22Rv1 (cell line): Measurements from ENCODE around the gene GMDS.

Experiments
- H3K27ac ChIP-seq: fragments of 450-650 bp; 2 replicates; pipeline ENCODE4 v1.5.1; 2017
- ZFX ChIP-seq: fragments of 450-650 bp; IDR thresholded peaks from 2 replicates; pipeline ENCODE4 v1.6.1; 2017; ENCODE audit warnings: antibody characterized with exemption, borderline replicate concordance
- TF ChIP-seq, protein P1 (sequence below): fragments of 450-650 bp; IDR thresholded peaks from 2 replicates; pipeline ENCODE4 v1.5.1; 2017; ENCODE audit warnings: mild to moderate bottlenecking

GMDS gene

DNA sequence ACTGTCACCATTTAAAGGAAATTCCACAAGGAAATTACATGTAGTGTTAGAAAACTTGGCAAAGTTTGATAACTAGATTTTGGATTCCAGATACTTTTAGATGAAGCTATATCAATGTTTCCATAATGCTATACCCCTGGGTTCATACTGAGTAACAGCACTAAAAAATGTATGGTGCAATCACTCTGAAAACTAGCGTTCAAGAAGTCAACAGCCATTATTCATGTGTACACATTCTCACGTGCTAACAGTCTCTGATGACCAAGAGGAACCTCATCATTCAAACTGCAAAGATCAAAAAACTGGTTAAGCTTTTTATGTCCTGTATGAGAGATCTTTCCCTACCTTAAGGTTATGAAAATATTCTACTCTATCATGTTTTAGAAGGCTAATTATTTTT lies 197.6 kb downstream of the GMDS start:
- no peak for TF ChIP-seq ZFX
- TF ChIP-seq, protein P1, sequence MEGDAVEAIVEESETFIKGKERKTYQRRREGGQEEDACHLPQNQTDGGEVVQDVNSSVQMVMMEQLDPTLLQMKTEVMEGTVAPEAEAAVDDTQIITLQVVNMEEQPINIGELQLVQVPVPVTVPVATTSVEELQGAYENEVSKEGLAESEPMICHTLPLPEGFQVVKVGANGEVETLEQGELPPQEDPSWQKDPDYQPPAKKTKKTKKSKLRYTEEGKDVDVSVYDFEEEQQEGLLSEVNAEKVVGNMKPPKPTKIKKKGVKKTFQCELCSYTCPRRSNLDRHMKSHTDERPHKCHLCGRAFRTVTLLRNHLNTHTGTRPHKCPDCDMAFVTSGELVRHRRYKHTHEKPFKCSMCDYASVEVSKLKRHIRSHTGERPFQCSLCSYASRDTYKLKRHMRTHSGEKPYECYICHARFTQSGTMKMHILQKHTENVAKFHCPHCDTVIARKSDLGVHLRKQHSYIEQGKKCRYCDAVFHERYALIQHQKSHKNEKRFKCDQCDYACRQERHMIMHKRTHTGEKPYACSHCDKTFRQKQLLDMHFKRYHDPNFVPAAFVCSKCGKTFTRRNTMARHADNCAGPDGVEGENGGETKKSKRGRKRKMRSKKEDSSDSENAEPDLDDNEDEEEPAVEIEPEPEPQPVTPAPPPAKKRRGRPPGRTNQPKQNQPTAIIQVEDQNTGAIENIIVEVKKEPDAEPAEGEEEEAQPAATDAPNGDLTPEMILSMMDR, result no peak
- no peak overlapping the region for H3K27ac ChIP-seq

DNA sequence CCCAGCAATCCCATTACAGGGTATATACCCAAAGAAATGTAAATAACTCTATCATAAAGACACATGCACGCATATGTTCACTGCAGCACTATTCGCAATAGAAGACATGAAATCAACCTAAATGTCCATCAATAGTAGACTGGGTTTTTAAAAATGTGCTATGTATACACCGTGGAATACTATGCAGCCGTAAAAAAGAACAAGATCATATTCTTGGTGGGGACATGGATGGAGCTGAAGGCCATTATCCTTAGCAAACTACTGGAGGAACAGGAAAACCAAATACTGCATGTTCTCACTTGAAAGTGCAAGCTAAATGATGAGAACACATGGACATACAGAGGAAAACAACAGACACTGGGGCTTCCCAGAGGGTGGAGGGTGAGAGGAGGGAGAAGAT lies 201.2 kb downstream of the GMDS start:
- TF ChIP-seq, protein P1, result no peak
- no peak for TF ChIP-seq ZFX

DNA sequence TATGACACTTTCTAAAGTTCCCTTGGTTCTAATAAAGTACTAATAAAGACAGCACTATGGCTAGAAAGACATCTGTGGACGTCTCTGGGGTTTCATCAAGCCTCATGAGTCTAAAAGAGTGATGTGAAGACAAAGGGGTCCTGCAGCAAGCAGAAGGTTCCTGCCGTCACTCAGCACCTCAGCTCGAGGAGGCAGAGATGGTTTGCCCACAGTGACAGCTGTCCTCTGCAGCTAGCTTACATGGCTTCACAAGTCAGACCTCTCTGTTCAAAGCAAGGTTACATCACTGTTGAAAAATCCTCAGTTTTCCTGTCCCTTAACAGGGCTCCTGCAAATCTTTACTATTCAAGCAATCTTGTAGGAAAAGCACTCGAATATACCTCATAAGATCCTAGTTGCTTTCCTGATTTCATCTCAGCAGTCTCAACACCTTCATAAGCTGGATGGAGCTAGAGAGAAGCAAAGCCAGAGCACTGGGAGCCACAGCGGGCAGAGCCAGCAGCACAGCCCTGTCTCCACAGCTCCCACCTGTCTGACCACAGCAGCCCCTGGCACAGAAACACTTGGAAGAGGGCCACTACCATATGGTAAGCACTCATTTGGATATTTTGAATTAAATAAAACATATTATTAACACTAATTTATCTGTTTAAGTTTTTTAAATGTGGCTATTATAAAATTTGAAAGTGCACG lies 202.3 kb downstream of the GMDS start:
- no peak overlapping the region for H3K27ac ChIP-seq

More for the DNA sequence above, 201.2 kb downstream of the GMDS start:
- H3K27ac ChIP-seq, result no peak overlapping the region

DNA sequence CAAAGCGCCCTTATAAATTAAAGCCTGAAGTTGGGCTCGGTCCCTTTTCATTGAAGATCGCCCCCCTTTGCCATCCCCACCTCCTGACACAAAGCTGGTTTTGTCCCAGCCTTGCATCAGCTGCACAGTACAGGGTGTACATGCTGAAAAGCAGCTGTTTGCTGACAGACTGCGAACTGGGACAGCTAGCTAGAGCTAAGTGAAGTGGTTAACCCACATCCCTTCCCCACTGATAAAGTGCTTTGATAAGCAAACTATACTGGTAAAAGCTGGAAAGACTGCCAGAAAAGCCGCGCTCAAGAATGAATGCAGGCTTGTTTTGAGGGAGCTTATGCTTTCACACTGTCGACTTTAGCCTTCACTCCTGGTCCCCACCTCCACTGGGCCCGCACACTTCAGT lies 207.3 kb downstream of the GMDS start:
- H3K27ac ChIP-seq, result no peak overlapping the region
- TF ChIP-seq, protein P1, result no peak
- no peak for TF ChIP-seq ZFX

More for the DNA sequence above, 202.3 kb downstream of the GMDS start:
- TF ChIP-seq ZFX, result no peak
- TF ChIP-seq, protein P1, result no peak

DNA sequence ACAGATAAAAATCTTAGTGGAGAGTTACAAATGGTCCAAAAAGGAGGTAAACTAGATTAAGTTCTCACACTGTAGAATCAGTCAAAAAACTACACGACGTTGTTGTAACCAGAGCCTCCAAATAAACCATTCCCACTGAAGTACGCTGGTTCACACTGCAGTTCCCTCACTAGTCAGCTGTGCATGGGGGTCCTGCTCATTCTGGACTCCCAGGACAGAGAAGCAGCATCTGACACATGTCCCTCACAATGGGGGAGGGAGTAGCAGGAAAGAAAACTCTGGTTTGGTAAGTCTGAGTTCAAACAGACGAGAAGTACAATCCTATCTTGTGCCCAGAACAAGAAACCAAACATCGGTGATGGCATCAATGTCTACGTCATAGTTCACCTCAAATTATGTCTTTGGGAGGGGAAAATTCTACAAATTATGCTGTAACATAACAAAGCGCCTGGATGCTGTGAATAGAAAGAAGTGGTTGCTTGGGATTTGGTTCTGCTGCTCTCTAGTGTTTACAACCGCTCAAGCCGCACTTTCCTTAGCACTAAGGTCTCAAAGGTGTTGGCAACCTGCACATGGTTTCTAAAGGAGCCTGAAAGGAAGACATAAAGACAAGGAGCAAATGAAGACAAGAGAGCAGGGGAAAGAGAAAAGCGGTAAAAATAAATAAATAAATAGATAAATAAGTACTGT lies 208.0 kb downstream of the GMDS start:
- no peak for TF ChIP-seq ZFX
- TF ChIP-seq, protein P1, result no peak
- H3K27ac ChIP-seq, result no peak overlapping the region

DNA sequence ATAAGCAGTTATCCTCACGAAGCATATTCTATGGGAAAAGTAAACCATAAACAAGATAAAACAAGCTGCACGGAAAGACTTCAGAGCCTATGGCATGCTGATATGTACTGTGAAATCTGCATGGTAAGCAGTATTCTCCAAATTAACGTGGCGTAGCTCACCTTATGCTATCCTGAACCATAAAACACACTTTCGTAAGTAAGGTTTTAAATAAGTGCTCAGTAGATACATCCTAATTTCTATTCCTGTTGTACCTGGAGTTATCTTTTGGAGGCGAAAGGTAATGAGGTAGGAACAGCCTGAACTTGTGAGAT lies 208.7 kb downstream of the GMDS start:
- H3K27ac ChIP-seq, result no peak overlapping the region
- no peak for TF ChIP-seq ZFX
- TF ChIP-seq, protein P1, result no peak
